GM19099 (cell line): ENCODE measurements around the gene CMTM4.

Experiments used
- POLR2A ChIP-seq: IDR thresholded peaks from 3 replicates; pipeline ENCODE4 v1.6.1; 2011; ENCODE audit warnings: low read depth; ENCODE audit not compliant: insufficient read length; ENCODE audit errors: extremely low read depth

CMTM4 gene

GRCh38 chr16:66714654-66715307 lies 18.2 kb upstream of the CMTM4 start:
- TF ChIP-seq POLR2A: no peak

- TF ChIP-seq POLR2A: no peak
Measured at GRCh38 chr16:66714062-66714461, 17.5 kb upstream of the CMTM4 start.

- TF ChIP-seq POLR2A: no peak
Measured at GRCh38 chr16:66713076-66713475, 16.5 kb upstream of the CMTM4 start.

- no peak for TF ChIP-seq POLR2A
Measured at GRCh38 chr16:66712512-66712911, 16.0 kb upstream of the CMTM4 start.

- no peak for TF ChIP-seq POLR2A
Measured at GRCh38 chr16:66711581-66711980, 15.0 kb upstream of the CMTM4 start.

GRCh38 chr16:66706506-66706880 lies 9.9 kb upstream of the CMTM4 start:
- no peak for TF ChIP-seq POLR2A

GRCh38 chr16:66705790-66706505 lies 9.4 kb upstream of the CMTM4 start:
- no peak for TF ChIP-seq POLR2A

GRCh38 chr16:66703406-66704215 lies 7.1 kb upstream of the CMTM4 start:
- TF ChIP-seq POLR2A: no peak

GRCh38 chr16:66701516-66701915 lies 5.0 kb upstream of the CMTM4 start:
- no peak for TF ChIP-seq POLR2A

GRCh38 chr16:66701026-66701425 lies 4.5 kb upstream of the CMTM4 start:
- no peak for TF ChIP-seq POLR2A

GRCh38 chr16:66699898-66700297 lies 3.4 kb upstream of the CMTM4 start:
- no peak for TF ChIP-seq POLR2A

GRCh38 chr16:66698046-66698445 lies 1.5 kb upstream of the CMTM4 start:
- TF ChIP-seq POLR2A: no peak

- TF ChIP-seq POLR2A: no peak
Measured at GRCh38 chr16:66695935-66696668, 441 bp downstream of the CMTM4 start.

- no peak for TF ChIP-seq POLR2A
Measured at GRCh38 chr16:66695471-66695934, 1.0 kb downstream of the CMTM4 start.

- TF ChIP-seq POLR2A: no peak
Measured at GRCh38 chr16:66693149-66693548, 3.4 kb downstream of the CMTM4 start.
